Right atrium auricular region (tissue), 2 donors: ENCODE data around the gene HIBCH. TPM values are rescaled to one million over a fixed set of nuclear protein-coding genes. Genes with fewer than 3 reads are reported as not detected.

Source experiments
- DNase-seq: peaks from one replicate; pipeline ENCODE4 v3.0.0-alpha.2; 2019; ENCODE audit warnings: low spot score
- H3K27ac ChIP-seq, 2 donors: fragments of 200-600 bp; sonication (generic); 1 replicate in 1 of 2; 2 replicates in 1 of 2; pipeline ENCODE4 v1.5.1; 2016 to 2019
- H3K27me3 ChIP-seq, 2 donors: fragments of 200-600 bp; sonication (generic); one replicate each; pipeline versions ENCODE4 v1.5.1 to v1.6.0; 2017 to 2019
- H3K36me3 ChIP-seq: fragments of 200-600 bp; sonication (generic); one replicate; pipeline ENCODE4 v1.5.1; 2016
- H3K4me1 ChIP-seq, 2 donors: fragments of 200-600 bp; sonication (generic); one replicate each; pipeline versions ENCODE4 v1.5.1 to v1.6.0; 2017 to 2019
- H3K4me3 ChIP-seq, 2 donors: fragments of 200-600 bp; sonication (generic); 1 replicate in 1 of 2; 2 replicates in 1 of 2; pipeline ENCODE4 v1.5.1; 2017 to 2019; ENCODE audit warnings: mild to moderate bottlenecking in 1 of 2, moderate library complexity in 1 of 2
- H3K9me3 ChIP-seq, 2 donors: fragments of 200-600 bp; sonication (generic); one replicate each; pipeline ENCODE4 v1.5.1; 2019
- total RNA-seq, 2 donors: library from RNA; depleted of rRNA; stranded (reverse); fragments of >200 nt; gene quantifications; one replicate each; pipeline ENCODE4 v1.1.0, GENCODE V29; 2016
- TF ChIP-seq, protein P1 (sequence below), 2 donors: fragments of 200-600 bp; sonication (generic); IDR thresholded peaks; one replicate each; pipeline ENCODE4 v1.5.1; 2019; ENCODE audit warnings: antibody characterized with exemption in 2 of 2

The HIBCH gene
- total RNA-seq, 2 donors from 2014 or later: 11.9 to 17.6 TPM

DNA sequence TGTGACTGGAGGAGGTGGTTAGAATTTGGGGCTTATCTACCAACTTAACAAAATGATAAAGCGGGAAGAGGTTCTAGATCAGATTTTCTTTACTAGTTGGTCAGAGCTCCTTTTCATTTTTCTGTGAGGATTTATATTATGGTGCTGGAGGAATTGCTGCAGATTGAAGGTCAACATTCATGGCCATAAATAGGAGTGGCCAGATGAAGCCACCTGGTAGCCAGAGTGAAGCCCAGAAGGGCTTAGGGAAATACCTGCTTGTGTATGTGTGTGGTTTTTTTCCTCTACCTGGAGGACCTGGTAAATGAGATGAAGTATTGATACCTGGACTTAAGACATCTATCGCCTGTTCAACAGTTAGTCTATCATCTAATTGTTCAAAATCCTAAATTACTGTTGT is 134.2 kb downstream of the HIBCH start:
- TF ChIP-seq, protein P1, sequence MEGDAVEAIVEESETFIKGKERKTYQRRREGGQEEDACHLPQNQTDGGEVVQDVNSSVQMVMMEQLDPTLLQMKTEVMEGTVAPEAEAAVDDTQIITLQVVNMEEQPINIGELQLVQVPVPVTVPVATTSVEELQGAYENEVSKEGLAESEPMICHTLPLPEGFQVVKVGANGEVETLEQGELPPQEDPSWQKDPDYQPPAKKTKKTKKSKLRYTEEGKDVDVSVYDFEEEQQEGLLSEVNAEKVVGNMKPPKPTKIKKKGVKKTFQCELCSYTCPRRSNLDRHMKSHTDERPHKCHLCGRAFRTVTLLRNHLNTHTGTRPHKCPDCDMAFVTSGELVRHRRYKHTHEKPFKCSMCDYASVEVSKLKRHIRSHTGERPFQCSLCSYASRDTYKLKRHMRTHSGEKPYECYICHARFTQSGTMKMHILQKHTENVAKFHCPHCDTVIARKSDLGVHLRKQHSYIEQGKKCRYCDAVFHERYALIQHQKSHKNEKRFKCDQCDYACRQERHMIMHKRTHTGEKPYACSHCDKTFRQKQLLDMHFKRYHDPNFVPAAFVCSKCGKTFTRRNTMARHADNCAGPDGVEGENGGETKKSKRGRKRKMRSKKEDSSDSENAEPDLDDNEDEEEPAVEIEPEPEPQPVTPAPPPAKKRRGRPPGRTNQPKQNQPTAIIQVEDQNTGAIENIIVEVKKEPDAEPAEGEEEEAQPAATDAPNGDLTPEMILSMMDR (IDR thresholded peaks at IDR 0.05): no peak
- no peaks in the 10 kb centered on the region for H3K36me3 ChIP-seq
- no peak overlapping the region for H3K4me3 ChIP-seq
- peaks cover 0 to 21% of the 10 kb centered on the region in 2 donors for H3K4me1 ChIP-seq
- H3K27ac ChIP-seq: peak overlapping the region in 1 of 2 donors; percentile 7
- H3K9me3 ChIP-seq: no peaks in the 10 kb centered on the region
- no peak for DNase-seq
- no peaks in the 10 kb centered on the region for H3K27me3 ChIP-seq

DNA sequence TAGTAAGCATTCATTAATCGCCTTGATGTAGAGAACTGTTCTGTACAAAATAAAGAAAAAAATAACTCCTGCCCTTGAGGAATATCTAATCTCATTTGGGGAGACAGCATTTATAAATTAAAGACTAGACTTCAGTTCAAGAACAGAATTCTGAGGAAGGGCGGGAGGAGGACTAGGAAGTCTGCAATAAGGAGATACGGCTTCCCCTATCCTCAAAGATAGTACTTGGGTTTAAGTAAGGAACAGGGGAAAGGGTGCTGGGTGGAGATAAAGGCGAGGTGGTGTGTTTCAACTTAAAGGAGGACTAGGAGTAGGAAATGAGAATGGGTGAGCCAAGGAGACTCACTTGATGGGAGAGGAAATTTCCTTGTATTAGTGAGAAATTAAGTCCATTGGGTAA is 135.2 kb downstream of the HIBCH start:
- TF ChIP-seq, protein P1 (IDR thresholded peaks at IDR 0.05): no peak
- DNase-seq: no peak
- Histone ChIP-seq H3K27ac (no peak overlapping the region), H3K4me1 (peaks cover 0 to 29% of the 10 kb centered on the region in 2 donors), H3K27me3 (no peaks in the 10 kb centered on the region), H3K36me3 (no peaks in the 10 kb centered on the region), H3K9me3 (no peaks in the 10 kb centered on the region), H3K4me3 (no peak overlapping the region)

DNA sequence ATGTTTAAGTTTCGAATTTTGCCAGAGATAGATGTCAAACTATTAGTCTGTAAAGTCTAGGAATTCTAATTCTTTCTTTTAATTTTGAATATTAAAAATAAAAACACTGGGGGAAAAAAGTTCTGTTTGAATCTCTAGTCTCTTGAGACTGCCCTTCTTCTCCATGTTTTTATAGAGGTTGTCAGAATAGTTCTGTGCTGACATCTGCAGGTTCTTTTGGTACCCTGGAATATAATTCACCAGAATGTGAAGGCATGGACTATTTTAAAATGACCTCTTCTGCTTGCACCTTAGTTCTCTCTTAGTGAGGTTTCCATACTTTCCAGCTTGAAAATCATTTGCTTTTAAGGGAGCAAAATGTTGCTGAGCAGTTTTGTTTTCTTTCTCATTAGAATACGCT is 136.1 kb downstream of the HIBCH start:
- TF ChIP-seq, protein P1 (IDR thresholded peaks at IDR 0.05): peak in 1 of 2 donors; percentile 38
- Histone ChIP-seq H3K27me3 (no peaks in the 10 kb centered on the region), H3K9me3 (no peaks in the 10 kb centered on the region), H3K4me3 (no peak overlapping the region), H3K36me3 (no peaks in the 10 kb centered on the region), H3K4me1 (peaks cover 0 to 29% of the 10 kb centered on the region in 2 donors), H3K27ac (peak overlapping the region in 1 of 2 donors; percentile 64)
- no peak for DNase-seq

DNA sequence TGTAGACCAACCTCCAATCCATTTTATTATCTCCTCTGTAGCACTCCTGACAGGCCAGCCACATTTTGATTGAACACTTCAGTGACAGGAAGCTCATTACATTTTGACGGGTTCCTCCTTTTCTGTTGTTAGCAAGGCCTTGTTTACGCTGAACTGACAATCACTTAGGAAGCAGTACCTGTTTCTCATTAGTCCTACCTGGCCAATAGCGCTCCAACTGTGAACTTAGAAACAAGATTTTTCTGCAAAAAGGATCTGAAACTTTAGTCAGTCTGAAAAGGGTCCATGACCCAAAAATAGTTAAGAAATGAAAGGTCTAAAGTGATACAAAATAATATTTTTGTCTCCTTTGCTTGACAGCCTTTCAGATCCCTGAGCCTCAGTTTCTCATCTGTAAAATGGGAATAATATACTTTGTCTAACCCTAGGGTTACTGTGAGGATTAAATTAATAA is 137.5 kb downstream of the HIBCH start:
- peak overlapping the region; percentile 94 to 95 for H3K27ac ChIP-seq
- H3K36me3 ChIP-seq: no peaks in the 10 kb centered on the region
- peaks cover 0 to 36% of the 10 kb centered on the region in 2 donors for H3K4me1 ChIP-seq
- H3K27me3 ChIP-seq: no peaks in the 10 kb centered on the region
- TF ChIP-seq, protein P1 (IDR thresholded peaks at IDR 0.05): no peak
- H3K9me3 ChIP-seq: no peaks in the 10 kb centered on the region
- no peak for DNase-seq
- peak overlapping the region; percentile 50 to 76 for H3K4me3 ChIP-seq

DNA sequence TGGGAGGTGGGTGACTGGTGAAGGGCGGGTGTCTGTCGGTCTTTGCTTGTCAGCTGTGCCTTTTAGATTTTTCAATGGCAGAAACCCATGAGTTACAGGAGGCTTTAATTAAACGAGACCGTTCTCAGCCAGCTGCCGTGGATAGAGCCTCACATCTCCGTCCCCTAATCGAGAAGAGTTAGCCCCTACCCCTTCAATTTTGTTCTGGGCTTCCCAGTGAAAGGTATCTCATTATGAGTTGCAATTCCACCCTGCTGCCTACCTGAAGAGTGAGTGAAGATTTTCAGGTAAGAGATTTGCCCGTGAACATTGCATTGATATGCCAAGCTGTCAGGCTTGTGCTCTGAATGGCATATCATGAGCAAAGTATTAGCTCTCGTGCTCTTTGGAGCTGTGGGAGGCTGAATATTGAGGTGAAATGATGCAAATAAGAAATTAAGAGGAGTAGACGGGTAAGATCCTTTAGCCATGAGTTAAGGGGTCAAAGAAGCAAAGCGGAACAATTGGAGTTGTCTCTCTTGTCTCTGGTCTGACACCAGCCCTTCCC is 138.4 kb downstream of the HIBCH start:
- H3K36me3 ChIP-seq: no peaks in the 10 kb centered on the region
- no peaks in the 10 kb centered on the region for H3K27me3 ChIP-seq
- H3K27ac ChIP-seq: peak overlapping the region; percentile 94 to 95
- H3K4me3 ChIP-seq: peak overlapping the region; percentile 50 to 76
- H3K4me1 ChIP-seq: peaks cover 0 to 36% of the 10 kb centered on the region in 2 donors
- TF ChIP-seq, protein P1 (IDR thresholded peaks at IDR 0.05): no peak
- peak; percentile 62 for DNase-seq
- no peaks in the 10 kb centered on the region for H3K9me3 ChIP-seq
